Keratinocyte (primary cell): ENCODE data around the gene KATNB1. TPM values are rescaled to one million over a fixed set of nuclear protein-coding genes. Genes with fewer than 3 reads are reported as not detected.

Source experiments
- DNase-seq: peaks from one replicate; pipeline ENCODE4 v3.0.0-alpha.2; 2011; ENCODE audit warnings: low read depth, missing footprints, low spot score
- FAIRE-seq: peaks from 2 replicates; lab custom pipeline; 2011; peaks lifted over from hg19 to GRCh38; lab: Jason Lieb, UNC
- H2AFZ ChIP-seq: 2 replicates; pipeline ENCODE4 v1.6.0; 2012; ENCODE audit warnings: low read length, control low read depth, inconsistent platforms; ENCODE audit not compliant: control insufficient read depth
- H3K27ac ChIP-seq: 2 replicates; pipeline ENCODE4 v1.5.1; 2011; ENCODE audit warnings: low read length; ENCODE audit not compliant: control insufficient read depth, insufficient read depth
- H3K27me3 ChIP-seq: 3 replicates; pipeline ENCODE4 v1.6.0; 2011; ENCODE audit warnings: low read length; ENCODE audit not compliant: control insufficient read depth, insufficient read depth; ENCODE audit errors: extremely low read depth
- H3K36me3 ChIP-seq, 2 experiments: 2 replicates in 1 of 2; 3 replicates in 1 of 2; pipeline ENCODE4 v1.5.1; 2011; ENCODE audit warnings: low read length in 2 of 2, mild to moderate bottlenecking in 1 of 2; ENCODE audit not compliant: control insufficient read depth in 2 of 2, insufficient read depth in 2 of 2; ENCODE audit errors: extremely low read depth in 1 of 2
- H3K4me1 ChIP-seq: 3 replicates; pipeline ENCODE4 v1.5.1; 2011; ENCODE audit warnings: low read length; ENCODE audit not compliant: control insufficient read depth, insufficient read depth; ENCODE audit errors: extremely low read depth
- H3K4me2 ChIP-seq: 3 replicates; pipeline ENCODE4 v1.6.0; 2011; ENCODE audit warnings: low read depth, low read length; ENCODE audit not compliant: control insufficient read depth, insufficient read depth; ENCODE audit errors: extremely low read depth
- H3K4me3 ChIP-seq, 3 experiments: fragments of 200-600 bp in 1 of 3; sonication (generic) in 1 of 3; 2 replicates in 2 of 3; 3 replicates in 1 of 3; pipeline ENCODE4 v1.5.1; 2011 to 2016; ENCODE audit warnings: low read length in 3 of 3, mild to moderate bottlenecking in 3 of 3, control low read depth in 2 of 3, inconsistent platforms in 1 of 3, low read depth in 1 of 3, mixed read lengths in 1 of 3, mixed run types in 1 of 3, moderate library complexity in 1 of 3; ENCODE audit not compliant: control insufficient read depth in 2 of 3, insufficient read depth in 2 of 3; ENCODE audit errors: extremely low read depth in 1 of 3
- H3K79me2 ChIP-seq: 2 replicates; pipeline ENCODE4 v1.6.0; 2012; ENCODE audit warnings: low read length; ENCODE audit not compliant: control insufficient read depth, insufficient read depth
- H3K9ac ChIP-seq: 3 replicates; pipeline ENCODE4 v1.6.0; 2011; ENCODE audit warnings: low read length; ENCODE audit not compliant: control insufficient read depth, insufficient read depth; ENCODE audit errors: extremely low read depth
- H3K9me1 ChIP-seq: 3 replicates; pipeline ENCODE4 v1.6.0; 2011; ENCODE audit warnings: low read length; ENCODE audit not compliant: control insufficient read depth, insufficient read depth; ENCODE audit errors: extremely low read depth
- H3K9me3 ChIP-seq: 2 replicates; pipeline ENCODE4 v1.5.1; 2012; ENCODE audit warnings: low read depth, low read length; ENCODE audit not compliant: control insufficient read depth
- H4K20me1 ChIP-seq: 3 replicates; pipeline ENCODE4 v1.6.0; 2011; ENCODE audit warnings: low read length; ENCODE audit not compliant: control insufficient read depth, insufficient read depth; ENCODE audit errors: extremely low read depth
- EZH2 ChIP-seq: IDR thresholded peaks from one replicate; pipeline ENCODE4 v1.6.1; 2012; ENCODE audit warnings: inconsistent platforms, mild to moderate bottlenecking, low read length, moderate library complexity
- dilution Hi-C: fragments of 300-500 bp; cut with MboI; formaldehyde crosslinking; loops from one replicate; pipeline ENCODE4 v1.7.0; 2020; ENCODE audit warnings: low sequenced_read_pairs; ENCODE audit not compliant: extremely low pct_ligation_motif_present
- polyA plus RNA-seq, 5 experiments: library from polyadenylated mRNA; depleted of rRNA in 3 of 5; stranded (reverse) in 3 of 5; stranded (forward) in 1 of 5; unstranded in 1 of 5; fragments of >200 nt; gene quantifications; 1 replicate in 1 of 5; 2 replicates in 3 of 5; 3 replicates in 1 of 5; pipeline versions ENCODE4 v1.2.1 to v1.2.3, GENCODE V29; 2011 to 2012; ENCODE audit warnings: missing spikeins in 2 of 5, low read depth in 1 of 5, low replicate concordance in 1 of 5
- TF ChIP-seq, protein P1 (sequence below), 3 experiments: IDR thresholded peaks in 1 of 3; conservative IDR thresholded peaks in 1 of 3; optimal IDR thresholded peaks in 1 of 3; 2 replicates in 2 of 3; 3 replicates in 1 of 3; pipeline versions ENCODE3 to v1.5.1; 2011; ENCODE audit warnings: low read length in 3 of 3, mild to moderate bottlenecking in 3 of 3, moderate library complexity in 2 of 3, control low read depth in 1 of 3, inconsistent platforms in 1 of 3; ENCODE audit not compliant: insufficient read depth in 2 of 3; ENCODE audit errors: extremely low read depth in 1 of 3

KATNB1 gene
- polyA plus RNA-seq, 1 donor (not counting 4 experiments of a cell fraction or from before 2014, with no cell fraction given) = 18.9 TPM

GRCh38 chr16:57784334-57784733, 48.8 kb downstream of the KATNB1 start:
- H3K79me2 ChIP-seq = peaks cover 8% of the 10 kb centered on the region
- no peak overlapping the region for H3K27ac ChIP-seq
- peaks cover 27 to 39% of the 10 kb centered on the region in 2 experiments for H3K36me3 ChIP-seq
- no peaks in the 10 kb centered on the region for H3K9me3 ChIP-seq
- no peaks in the 10 kb centered on the region for H3K9me1 ChIP-seq
- DNase-seq (no peak), FAIRE-seq (no peak)
- H4K20me1 ChIP-seq = no peaks in the 10 kb centered on the region
- H3K27me3 ChIP-seq = no peaks in the 10 kb centered on the region
- dilution Hi-C loops = no loop called here
- TF ChIP-seq EZH2 = no peak
- TF ChIP-seq, protein P1, sequence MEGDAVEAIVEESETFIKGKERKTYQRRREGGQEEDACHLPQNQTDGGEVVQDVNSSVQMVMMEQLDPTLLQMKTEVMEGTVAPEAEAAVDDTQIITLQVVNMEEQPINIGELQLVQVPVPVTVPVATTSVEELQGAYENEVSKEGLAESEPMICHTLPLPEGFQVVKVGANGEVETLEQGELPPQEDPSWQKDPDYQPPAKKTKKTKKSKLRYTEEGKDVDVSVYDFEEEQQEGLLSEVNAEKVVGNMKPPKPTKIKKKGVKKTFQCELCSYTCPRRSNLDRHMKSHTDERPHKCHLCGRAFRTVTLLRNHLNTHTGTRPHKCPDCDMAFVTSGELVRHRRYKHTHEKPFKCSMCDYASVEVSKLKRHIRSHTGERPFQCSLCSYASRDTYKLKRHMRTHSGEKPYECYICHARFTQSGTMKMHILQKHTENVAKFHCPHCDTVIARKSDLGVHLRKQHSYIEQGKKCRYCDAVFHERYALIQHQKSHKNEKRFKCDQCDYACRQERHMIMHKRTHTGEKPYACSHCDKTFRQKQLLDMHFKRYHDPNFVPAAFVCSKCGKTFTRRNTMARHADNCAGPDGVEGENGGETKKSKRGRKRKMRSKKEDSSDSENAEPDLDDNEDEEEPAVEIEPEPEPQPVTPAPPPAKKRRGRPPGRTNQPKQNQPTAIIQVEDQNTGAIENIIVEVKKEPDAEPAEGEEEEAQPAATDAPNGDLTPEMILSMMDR (optimal IDR thresholded peaks at IDR 0.05 in 1 of 3, IDR thresholded peaks at IDR 0.05 in 1 of 3, conservative IDR thresholded peaks at IDR 0.05 in 1 of 3; ENCODE audit: extremely low read depth in 1 of 3, insufficient read depth in 2 of 3, low read length in 3 of 3) = no peak
- H3K4me3 ChIP-seq = no peak overlapping the region
- H3K4me2 ChIP-seq = no peak overlapping the region
- H3K9ac ChIP-seq = no peak overlapping the region
- no peak overlapping the region for H2AFZ ChIP-seq
- H3K4me1 ChIP-seq = no peaks in the 10 kb centered on the region

DNA sequence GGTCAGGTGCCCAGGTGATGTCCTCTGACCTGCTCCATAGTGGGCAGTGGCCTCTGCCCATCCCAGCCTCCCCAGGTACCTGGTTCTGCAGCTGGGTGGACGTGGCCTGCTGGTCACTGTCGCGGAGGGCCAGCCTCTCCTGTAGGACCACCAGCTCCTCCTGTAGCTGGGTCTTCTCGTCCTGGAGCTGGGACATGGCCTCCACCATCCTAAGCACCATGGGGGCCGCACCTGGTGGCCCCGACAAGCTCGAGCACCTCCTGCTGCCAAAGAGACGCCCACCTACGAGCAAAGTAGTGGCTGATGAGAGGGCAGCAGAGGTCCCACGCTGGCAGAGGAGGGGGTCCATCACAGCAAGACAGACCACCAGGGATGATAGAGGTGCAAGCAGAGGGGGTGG, 49.8 kb downstream of the KATNB1 start:
- no peaks in the 10 kb centered on the region for H4K20me1 ChIP-seq
- dilution Hi-C loops = no loop called here

More for the DNA sequence above, 49.8 kb downstream of the KATNB1 start:
- Histone ChIP-seq H3K4me1 (no peaks in the 10 kb centered on the region), H3K79me2 (peaks cover 8% of the 10 kb centered on the region), H3K27ac (no peak overlapping the region), H3K4me3 (no peak overlapping the region), H3K36me3 (peaks cover 31 to 40% of the 10 kb centered on the region in 2 experiments), H3K9ac (no peak overlapping the region), H3K4me2 (no peak overlapping the region), H3K9me1 (no peaks in the 10 kb centered on the region), H3K9me3 (no peaks in the 10 kb centered on the region), H2AFZ (no peak overlapping the region), H3K27me3 (no peaks in the 10 kb centered on the region)
- TF ChIP-seq EZH2 = no peak
- TF ChIP-seq, protein P1 (optimal IDR thresholded peaks at IDR 0.05 in 1 of 3, IDR thresholded peaks at IDR 0.05 in 1 of 3, conservative IDR thresholded peaks at IDR 0.05 in 1 of 3; ENCODE audit: extremely low read depth in 1 of 3, insufficient read depth in 2 of 3, low read length in 3 of 3) = no peak
- DNase-seq = no peak
- FAIRE-seq = no peak
